Tibial artery (tissue), 4 donors: ENCODE measurements around the gene STEAP3.

Source experiments
- DNase-seq, 2 donors: peaks; one replicate each; pipeline ENCODE4 v3.0.0-alpha.2; 2019
- H3K27ac ChIP-seq, 2 donors: fragments of 200-600 bp; sonication (generic) in 1 of 2; 1 replicate in 1 of 2; 2 replicates in 1 of 2; pipeline ENCODE4 v1.5.1; 2018 to 2019; ENCODE audit warnings: mild to moderate bottlenecking in 1 of 2
- H3K27me3 ChIP-seq, 2 donors: fragments of 200-600 bp; sonication (generic) in 1 of 2; one replicate each; pipeline versions ENCODE4 v1.5.1 to v1.6.0; 2016 to 2019
- H3K36me3 ChIP-seq, 3 donors: fragments of 200-600 bp; sonication (generic) in 2 of 3; one replicate each; pipeline ENCODE4 v1.5.1; 2016 to 2019; ENCODE audit warnings: mild to moderate bottlenecking in 2 of 3
- H3K4me1 ChIP-seq, 4 donors: fragments of 200-600 bp; sonication (generic) in 2 of 4; 1 replicate in 3 of 4; 2 replicates in 1 of 4; pipeline ENCODE4 v1.5.1; 2016 to 2019
- H3K4me3 ChIP-seq, 2 donors: fragments of 200-600 bp; sonication (generic) in 1 of 2; 1 replicate in 1 of 2; 2 replicates in 1 of 2; pipeline ENCODE4 v1.5.1; 2018 to 2019; ENCODE audit warnings: mild to moderate bottlenecking in 2 of 2
- H3K9me3 ChIP-seq, 3 donors: fragments of 200-600 bp; sonication (generic) in 1 of 3; one replicate each; pipeline ENCODE4 v1.5.1; 2016 to 2019
- CTCF ChIP-seq, 2 experiments: fragments of 200-600 bp in 1 of 2; fragments of 450-650 bp in 1 of 2; IDR thresholded peaks; one replicate each; pipeline ENCODE4 v1.5.1; 2017 to 2019; ENCODE audit warnings: antibody characterized with exemption in 2 of 2, mild to moderate bottlenecking in 1 of 2, moderate library complexity in 1 of 2
- intact Hi-C: fragments of 100-400 bp; cut with DNase I; formaldehyde crosslinking; loops from one replicate; pipeline ENCODE4 v1.15.0; 2023; ENCODE audit warnings: low total_unique reads

The STEAP3 gene

GRCh38 chr2:119181391-119181790, 42.2 kb upstream of the STEAP3 start:
- peaks cover 0 to 9% (median 9%) of the 10 kb centered on the region in 4 donors for H3K4me1 ChIP-seq
- intact Hi-C loops, result no loop called here
- no peak for DNase-seq
- H3K9me3 ChIP-seq, result no peaks in the 10 kb centered on the region
- no peak overlapping the region for H3K27ac ChIP-seq
- H3K27me3 ChIP-seq, result no peaks in the 10 kb centered on the region
- H3K4me3 ChIP-seq, result no peak overlapping the region
- no peaks in the 10 kb centered on the region for H3K36me3 ChIP-seq
- no peak for TF ChIP-seq CTCF (IDR thresholded peaks at IDR 0.05)

GRCh38 chr2:119181791-119182445, 41.7 kb upstream of the STEAP3 start:
- TF ChIP-seq CTCF (IDR thresholded peaks at IDR 0.05), result no peak
- H3K36me3 ChIP-seq, result no peaks in the 10 kb centered on the region
- DNase-seq, result no peak
- no peak overlapping the region for H3K27ac ChIP-seq
- no peaks in the 10 kb centered on the region for H3K27me3 ChIP-seq
- H3K9me3 ChIP-seq, result no peaks in the 10 kb centered on the region
- intact Hi-C loops, result no loop called here
- H3K4me3 ChIP-seq, result no peak overlapping the region
- peaks cover 0 to 9% (median 9%) of the 10 kb centered on the region in 4 donors for H3K4me1 ChIP-seq

- H3K27me3 ChIP-seq, result peaks cover 0 to 4% of the 10 kb centered on the region in 2 donors
- no peak for DNase-seq
- intact Hi-C loops, result no loop called here
Observed at GRCh38 chr2:119184512-119184911, 39.1 kb upstream of the STEAP3 start.

GRCh38 chr2:119190321-119191111, 33.1 kb upstream of the STEAP3 start:
- no peak for DNase-seq
- Histone ChIP-seq H3K27ac (no peak overlapping the region), H3K27me3 (peaks cover 0 to 20% of the 10 kb centered on the region in 2 donors), H3K36me3 (no peaks in the 10 kb centered on the region), H3K4me3 (no peak overlapping the region), H3K4me1 (no peaks in the 10 kb centered on the region), H3K9me3 (no peaks in the 10 kb centered on the region)
- TF ChIP-seq CTCF (IDR thresholded peaks at IDR 0.05), result no peak
- intact Hi-C loops, result no loop called here

More at GRCh38 chr2:119184512-119184911, 39.1 kb upstream of the STEAP3 start:
- Histone ChIP-seq H3K27ac (no peak overlapping the region), H3K4me3 (no peak overlapping the region), H3K4me1 (peaks cover 0 to 2% (median 1%) of the 10 kb centered on the region in 4 donors), H3K36me3 (no peaks in the 10 kb centered on the region), H3K9me3 (no peaks in the 10 kb centered on the region)
- no peak for TF ChIP-seq CTCF (IDR thresholded peaks at IDR 0.05)

GRCh38 chr2:119192893-119193292, 30.7 kb upstream of the STEAP3 start:
- no peaks in the 10 kb centered on the region for H3K4me1 ChIP-seq
- intact Hi-C loops, result no loop called here
- DNase-seq, result no peak

More at GRCh38 chr2:119192893-119193292, 30.7 kb upstream of the STEAP3 start:
- H3K27ac ChIP-seq, result no peak overlapping the region
- no peaks in the 10 kb centered on the region for H3K9me3 ChIP-seq
- no peak overlapping the region for H3K4me3 ChIP-seq
- no peaks in the 10 kb centered on the region for H3K36me3 ChIP-seq
- peaks cover 0 to 24% of the 10 kb centered on the region in 2 donors for H3K27me3 ChIP-seq
- TF ChIP-seq CTCF (IDR thresholded peaks at IDR 0.05), result no peak
